Thoracic aorta (tissue), 2 donors: ENCODE data around the gene AHNAK2. TPM values are rescaled to one million over a fixed set of nuclear protein-coding genes. Genes with fewer than 3 reads are reported as not detected.

Experiments
- ATAC-seq: fragments of 150-250 bp; one replicate; pipeline ENCODE4 v1.8.0; 2017; ENCODE audit warnings: low read depth; ENCODE audit not compliant: insufficient number of reproducible peaks, low FRiP score
- DNase-seq: peaks from one replicate; pipeline ENCODE4 v3.0.0-alpha.2; 2020; ENCODE audit warnings: low spot score
- H3K27ac ChIP-seq, 2 donors: fragments of 200-600 bp; sonication (generic); 1 replicate in 1 of 2; 2 replicates in 1 of 2; pipeline ENCODE4 v1.5.1; 2016; ENCODE audit warnings: mild to moderate bottlenecking in 2 of 2, moderate library complexity in 2 of 2
- H3K27me3 ChIP-seq: fragments of 200-600 bp; sonication (generic); replicated peaks from 2 replicates; pipeline ENCODE4 v1.6.0; 2016; ENCODE audit warnings: mild to moderate bottlenecking; ENCODE audit not compliant: insufficient read depth
- H3K36me3 ChIP-seq: fragments of 200-600 bp; sonication (generic); one replicate; pipeline ENCODE4 v1.5.1; 2016
- H3K4me1 ChIP-seq, 2 donors: fragments of 200-600 bp; sonication (generic); 1 replicate in 1 of 2; 2 replicates in 1 of 2; pipeline versions ENCODE4 v1.5.1 to v1.6.0; 2016; ENCODE audit warnings: low read depth in 2 of 2, mild to moderate bottlenecking in 1 of 2; ENCODE audit not compliant: control insufficient read depth in 1 of 2
- H3K4me3 ChIP-seq: fragments of 200-600 bp; sonication (generic); 2 replicates; pipeline ENCODE4 v1.5.1; 2016; ENCODE audit warnings: mild to moderate bottlenecking
- H3K9me3 ChIP-seq: fragments of 200-600 bp; sonication (generic); 2 replicates; pipeline ENCODE4 v1.5.1; 2016
- total RNA-seq, 2 donors: library from RNA; depleted of rRNA; stranded (reverse); fragments of >200 nt; gene quantifications; one replicate each; pipeline versions ENCODE4 v1.1.0 to v1.2.3, GENCODE V29; 2016
- TF ChIP-seq, protein P1 (sequence below): fragments of 200-600 bp; sonication (generic); IDR thresholded peaks from one replicate; pipeline ENCODE4 v1.5.1; 2019; ENCODE audit warnings: antibody characterized with exemption

The AHNAK2 gene
- total RNA-seq, 2 donors from 2014 or later, result 22.6 to 47.8 TPM

DNA sequence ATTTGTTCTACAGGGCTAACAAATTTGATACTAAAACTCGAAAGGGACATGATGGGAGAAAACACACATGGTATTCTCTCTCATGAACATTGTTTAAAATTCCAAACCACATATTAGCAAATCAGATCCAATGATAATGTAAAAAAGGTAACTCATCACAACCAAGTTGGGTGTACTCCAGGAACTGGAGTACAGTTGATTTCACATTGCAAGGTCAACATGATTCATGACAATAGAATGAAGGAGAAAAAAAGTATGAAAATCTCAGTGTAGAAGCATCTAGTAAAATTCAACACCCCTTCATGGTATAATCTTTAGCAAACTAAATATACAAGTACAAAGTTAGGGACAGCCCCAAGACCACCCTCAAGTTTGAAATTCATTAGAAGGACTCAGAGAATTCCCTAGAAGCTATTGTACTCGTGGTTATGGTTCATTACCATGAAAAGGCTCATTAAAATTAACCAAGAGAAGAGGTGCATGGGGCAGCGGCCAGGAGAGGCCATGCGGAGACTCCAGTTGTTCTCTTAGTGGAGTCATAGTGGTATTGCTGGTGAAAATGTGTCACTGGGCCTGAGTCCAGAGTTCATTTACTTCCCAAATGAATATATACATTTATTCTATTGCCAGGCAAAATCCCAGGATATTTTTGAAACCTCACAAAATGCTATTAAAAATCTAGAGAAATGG is 45.8 kb upstream of the AHNAK2 start:
- Histone ChIP-seq H3K4me3 (no peak overlapping the region), H3K9me3 (no peaks in the 10 kb centered on the region), H3K36me3 (no peaks in the 10 kb centered on the region), H3K27ac (no peak overlapping the region), H3K4me1 (peaks cover 0 to 39% of the 10 kb centered on the region in 2 donors), H3K27me3 (no peaks in the 10 kb centered on the region)
- ATAC-seq (no peak), DNase-seq (no peak)
- TF ChIP-seq, protein P1, sequence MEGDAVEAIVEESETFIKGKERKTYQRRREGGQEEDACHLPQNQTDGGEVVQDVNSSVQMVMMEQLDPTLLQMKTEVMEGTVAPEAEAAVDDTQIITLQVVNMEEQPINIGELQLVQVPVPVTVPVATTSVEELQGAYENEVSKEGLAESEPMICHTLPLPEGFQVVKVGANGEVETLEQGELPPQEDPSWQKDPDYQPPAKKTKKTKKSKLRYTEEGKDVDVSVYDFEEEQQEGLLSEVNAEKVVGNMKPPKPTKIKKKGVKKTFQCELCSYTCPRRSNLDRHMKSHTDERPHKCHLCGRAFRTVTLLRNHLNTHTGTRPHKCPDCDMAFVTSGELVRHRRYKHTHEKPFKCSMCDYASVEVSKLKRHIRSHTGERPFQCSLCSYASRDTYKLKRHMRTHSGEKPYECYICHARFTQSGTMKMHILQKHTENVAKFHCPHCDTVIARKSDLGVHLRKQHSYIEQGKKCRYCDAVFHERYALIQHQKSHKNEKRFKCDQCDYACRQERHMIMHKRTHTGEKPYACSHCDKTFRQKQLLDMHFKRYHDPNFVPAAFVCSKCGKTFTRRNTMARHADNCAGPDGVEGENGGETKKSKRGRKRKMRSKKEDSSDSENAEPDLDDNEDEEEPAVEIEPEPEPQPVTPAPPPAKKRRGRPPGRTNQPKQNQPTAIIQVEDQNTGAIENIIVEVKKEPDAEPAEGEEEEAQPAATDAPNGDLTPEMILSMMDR, result no peak

DNA sequence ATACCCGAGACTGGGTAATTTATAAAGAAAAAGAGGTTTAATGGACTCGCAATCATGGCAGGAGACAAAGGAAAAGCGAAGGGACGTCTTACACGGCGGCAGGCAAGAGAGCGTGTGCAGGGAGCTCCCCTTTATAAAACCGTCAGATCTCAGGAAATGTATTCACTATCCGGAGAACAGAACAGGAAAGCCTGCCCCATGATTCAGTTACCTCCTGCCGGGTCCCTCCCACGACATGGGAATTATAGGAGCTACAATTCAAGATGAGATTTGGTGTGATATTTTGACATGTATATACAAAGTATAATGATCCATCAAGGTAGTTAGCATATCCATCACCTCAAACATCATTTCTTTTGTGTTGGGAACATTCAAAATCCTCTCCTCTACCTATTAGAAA is 45.0 kb upstream of the AHNAK2 start:
- ATAC-seq, result no peak
- no peaks in the 10 kb centered on the region for H3K36me3 ChIP-seq
- H3K27ac ChIP-seq, result no peak overlapping the region

DNA sequence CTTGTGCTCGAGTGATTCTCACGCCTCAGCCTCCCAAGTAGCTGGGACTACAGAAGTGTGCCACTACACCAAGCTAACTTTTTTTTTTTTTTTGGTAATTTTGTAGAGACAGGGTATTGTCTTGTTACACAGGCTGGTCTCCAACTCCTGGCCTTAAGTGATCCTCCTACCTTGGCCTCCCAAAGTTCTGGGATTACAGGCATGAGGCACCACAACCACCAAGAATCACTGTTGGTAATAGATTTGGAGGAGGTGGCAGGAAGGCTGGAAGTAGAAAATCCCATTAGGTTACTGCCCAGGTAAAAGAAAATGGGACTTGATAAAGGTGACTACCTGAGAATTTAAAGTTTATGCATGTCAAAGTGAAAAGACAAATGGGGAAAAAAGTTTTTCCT is 44.1 kb upstream of the AHNAK2 start:
- Histone ChIP-seq H3K4me1 (peaks cover 0 to 36% of the 10 kb centered on the region in 2 donors), H3K9me3 (no peaks in the 10 kb centered on the region), H3K27ac (no peak overlapping the region), H3K27me3 (no peaks in the 10 kb centered on the region), H3K4me3 (peak overlapping the region; percentile 79), H3K36me3 (no peaks in the 10 kb centered on the region)
- TF ChIP-seq, protein P1, result no peak
- DNase-seq (no peak), ATAC-seq (no peak)

More for the DNA sequence above, 45.0 kb upstream of the AHNAK2 start:
- TF ChIP-seq, protein P1, result no peak
- no peak overlapping the region for H3K4me3 ChIP-seq
- H3K9me3 ChIP-seq, result no peaks in the 10 kb centered on the region
- H3K27me3 ChIP-seq, result no peaks in the 10 kb centered on the region
- no peak for DNase-seq
- peaks cover 0 to 41% of the 10 kb centered on the region in 2 donors for H3K4me1 ChIP-seq

DNA sequence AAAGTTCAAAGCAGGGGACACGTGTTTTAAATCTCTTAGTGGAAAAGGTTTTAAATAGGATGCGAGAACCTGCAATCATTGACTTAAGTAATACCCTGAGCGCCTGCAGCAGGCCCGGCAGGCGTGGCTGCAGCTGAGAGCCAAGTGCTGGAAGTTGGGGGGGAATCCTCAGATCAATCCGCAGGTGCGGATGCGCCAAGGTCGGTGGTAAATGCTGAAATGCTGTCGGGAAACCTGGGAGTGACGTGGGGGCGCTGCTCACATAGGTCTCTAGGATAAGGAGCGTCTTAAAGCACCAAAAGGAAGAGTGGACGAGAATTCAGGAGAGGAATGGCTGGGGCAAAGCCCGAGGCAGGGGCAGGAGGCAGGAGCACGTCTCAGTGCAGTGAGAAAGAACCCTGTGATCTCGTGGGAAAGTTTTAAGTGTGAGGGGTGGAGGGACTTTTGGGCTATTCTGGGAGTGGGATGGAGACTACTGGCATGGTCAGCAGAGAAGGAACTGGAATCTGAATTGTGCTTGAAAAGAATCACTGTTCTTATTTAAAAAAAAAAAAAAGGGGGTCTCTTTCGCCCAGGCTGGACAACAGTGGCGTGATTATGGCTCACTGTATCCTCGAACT is 43.6 kb upstream of the AHNAK2 start:
- Histone ChIP-seq H3K4me1 (peaks cover 0 to 31% of the 10 kb centered on the region in 2 donors), H3K27ac (peak overlapping the region; percentile 42 to 51), H3K36me3 (no peaks in the 10 kb centered on the region), H3K27me3 (no peaks in the 10 kb centered on the region), H3K9me3 (no peaks in the 10 kb centered on the region), H3K4me3 (peak overlapping the region; percentile 79)
- ATAC-seq (no peak), DNase-seq (no peak)
- TF ChIP-seq, protein P1, result no peak

DNA sequence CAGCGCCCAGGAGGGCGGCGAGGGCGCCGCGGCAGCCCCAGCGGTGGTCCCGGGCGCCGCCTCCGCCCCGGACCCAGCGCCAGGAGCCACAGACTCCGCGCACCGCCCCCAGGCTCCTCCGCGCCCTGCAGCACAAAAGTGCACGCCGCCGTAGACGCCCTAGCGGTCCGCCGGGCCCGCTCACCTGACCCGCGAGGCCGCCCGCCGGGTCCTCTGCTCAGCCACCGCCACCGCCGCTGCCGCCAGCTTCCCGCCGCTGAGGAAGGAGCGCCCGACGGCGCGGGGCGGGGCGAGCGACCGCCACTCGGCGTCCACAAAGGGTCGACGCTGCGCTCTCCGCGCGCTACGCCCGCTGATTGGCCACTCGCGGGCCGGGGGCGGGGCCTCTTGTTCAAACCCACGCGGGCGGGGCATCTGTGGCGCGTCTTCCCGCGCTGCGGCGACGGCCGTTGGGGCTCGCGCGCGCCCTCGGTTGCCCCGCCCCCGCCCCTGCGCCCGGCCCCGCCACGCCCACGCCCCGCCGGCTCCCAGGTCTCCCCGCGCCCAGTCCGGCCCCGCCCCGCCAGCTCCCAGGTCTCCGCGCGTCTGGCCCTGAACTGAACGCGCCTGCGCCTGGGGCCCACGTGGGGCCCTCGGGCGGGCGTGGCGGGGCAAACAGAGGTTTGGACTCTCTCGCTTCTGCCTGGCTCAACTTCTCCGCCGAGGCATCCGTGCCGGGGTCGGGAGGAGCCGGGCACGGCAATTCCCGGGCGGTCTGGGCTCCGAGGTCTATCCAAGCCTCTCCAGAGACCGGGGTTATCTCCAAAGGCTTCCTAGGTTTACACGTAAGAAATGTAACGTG is 42.9 kb upstream of the AHNAK2 start, which contains the start of gene CDCA4:
Gene CDCA4, minus strand, starts transcription at position 269 of the 841 bp plus-strand sequence. CDS start 9,154 bp downstream, outside the sequence.
- no peaks in the 10 kb centered on the region for H3K36me3 ChIP-seq
- no peaks in the 10 kb centered on the region for H3K9me3 ChIP-seq
- DNase-seq, result peak; percentile 87
- H3K27me3 ChIP-seq, result no peaks in the 10 kb centered on the region
- TF ChIP-seq, protein P1, result no peak
- H3K27ac ChIP-seq, result peak within 1 kb of the TSS; percentile 42 to 51
- peak within 1 kb of the TSS; percentile 83 for H3K4me3 ChIP-seq
- ATAC-seq, result peak; percentile 85
- peaks cover 0 to 28% of the 10 kb centered on the region in 2 donors for H3K4me1 ChIP-seq
